Activated naive CD4-positive, alpha-beta T cell treated with anti-CD3 and anti-CD28 coated beads, Interleukin-2, amount 50 U/mL, for 72 hours (primary cell): ENCODE results near the gene LRRC47. TPM values are rescaled to one million over a fixed set of nuclear protein-coding genes. Genes with fewer than 3 reads are reported as not detected.

ENCODE experiments used
- ATAC-seq, 2 donors: fragments of 150-1000 bp; cut with Tn5 transposase; 2 replicates each; pipeline ENCODE4 v1.10.0; 2021; ENCODE audit warnings: mild to moderate bottlenecking in 2 of 2, moderate library complexity in 2 of 2
- DNase-seq, 2 donors: peaks; one replicate each; pipeline ENCODE4 v3.0.0; 2021 to 2022; ENCODE audit warnings: low spot score in 2 of 2
- H3K27ac Mint-ChIP-seq, 2 donors: one replicate each; pipeline ENCODE4 v1.8.0; 2022; ENCODE audit warnings: mild to moderate bottlenecking in 2 of 2, mixed read lengths in 2 of 2
- H3K36me3 Mint-ChIP-seq, 2 donors: one replicate each; pipeline ENCODE4 v1.8.0; 2022; ENCODE audit warnings: mixed read lengths in 2 of 2
- H3K9me3 Mint-ChIP-seq, 2 donors: one replicate each; pipeline ENCODE4 v1.8.0; 2022; ENCODE audit warnings: mixed read lengths in 2 of 2
- total RNA-seq, 2 donors: library from RNA; stranded (reverse); gene quantifications; one replicate each; pipeline ENCODE4 v1.2.3, GENCODE V29; 2022

Gene LRRC47
- total RNA-seq, 2 donors from 2014 or later = 26.8 to 33.9 TPM

GRCh38 chr1:3799976-3800685 is 3.8 kb upstream of the LRRC47 start:
- H3K27ac Mint-ChIP-seq = peak overlapping the region in 1 of 2 donors; percentile 60
- peaks cover 14% of the 10 kb centered on the region in 2 donors for H3K36me3 Mint-ChIP-seq
- DNase-seq (no peak), ATAC-seq (no peak)
- no peaks in the 10 kb centered on the region for H3K9me3 Mint-ChIP-seq

- Mint-ChIP-seq H3K27ac (peak overlapping the region in 1 of 2 donors; percentile 92), H3K9me3 (no peaks in the 10 kb centered on the region), H3K36me3 (peaks cover 14 to 15% of the 10 kb centered on the region in 2 donors)
- DNase-seq (no peak), ATAC-seq (peak in 1 of 2 donors; percentile 17)
Measured at GRCh38 chr1:3795453-3796214, 664 bp downstream of the LRRC47 start.

- Mint-ChIP-seq H3K36me3 (peaks cover 10 to 11% of the 10 kb centered on the region in 2 donors), H3K9me3 (no peaks in the 10 kb centered on the region), H3K27ac (no peak overlapping the region)
- DNase-seq = no peak
- no peak for ATAC-seq
Measured at GRCh38 chr1:3790952-3791351, 5.3 kb downstream of the LRRC47 start.

GRCh38 chr1:3790500-3790923 is 5.8 kb downstream of the LRRC47 start:
- Mint-ChIP-seq H3K9me3 (no peaks in the 10 kb centered on the region), H3K36me3 (peaks cover 9 to 10% of the 10 kb centered on the region in 2 donors), H3K27ac (no peak overlapping the region)
- ATAC-seq (no peak), DNase-seq (no peak)

- H3K36me3 Mint-ChIP-seq = peaks cover 4 to 5% of the 10 kb centered on the region in 2 donors
- no peaks in the 10 kb centered on the region for H3K9me3 Mint-ChIP-seq
- no peak for ATAC-seq
- peak overlapping the region in 1 of 2 donors; percentile 55 for H3K27ac Mint-ChIP-seq
- DNase-seq = no peak
Measured at GRCh38 chr1:3789421-3790300, 6.6 kb downstream of the LRRC47 start.

- H3K9me3 Mint-ChIP-seq = no peaks in the 10 kb centered on the region
- H3K27ac Mint-ChIP-seq = peak overlapping the region; percentile 75 to 89
- ATAC-seq (no peak), DNase-seq (no peak)
- H3K36me3 Mint-ChIP-seq = peaks cover 4 to 5% of the 10 kb centered on the region in 2 donors
Measured at GRCh38 chr1:3788756-3789420, 7.4 kb downstream of the LRRC47 start.

- Mint-ChIP-seq H3K9me3 (no peaks in the 10 kb centered on the region), H3K36me3 (peaks cover 4 to 5% of the 10 kb centered on the region in 2 donors), H3K27ac (peak overlapping the region; percentile 75 to 89)
- DNase-seq = no peak
- peak in 1 of 2 donors; percentile 14 for ATAC-seq
Measured at GRCh38 chr1:3787745-3788605, 8.3 kb downstream of the LRRC47 start.

GRCh38 chr1:3787349-3787715 is 9.0 kb downstream of the LRRC47 start:
- peaks cover 4 to 5% of the 10 kb centered on the region in 2 donors for H3K36me3 Mint-ChIP-seq

GRCh38 chr1:3786468-3787348 is 9.6 kb downstream of the LRRC47 start:
- no peaks in the 10 kb centered on the region for H3K9me3 Mint-ChIP-seq
- no peak for DNase-seq
- H3K27ac Mint-ChIP-seq = peak overlapping the region; percentile 50 to 89
- H3K36me3 Mint-ChIP-seq = peaks cover 4 to 5% of the 10 kb centered on the region in 2 donors
- ATAC-seq = no peak

More at GRCh38 chr1:3787349-3787715, 9.0 kb downstream of the LRRC47 start:
- Mint-ChIP-seq H3K27ac (peak overlapping the region; percentile 75 to 89), H3K9me3 (no peaks in the 10 kb centered on the region)
- peak; percentile 55 to 73 for DNase-seq
- ATAC-seq = peak; percentile 97

- ATAC-seq (no peak), DNase-seq (no peak)
- Mint-ChIP-seq H3K9me3 (no peaks in the 10 kb centered on the region), H3K27ac (no peak overlapping the region), H3K36me3 (peaks cover 4 to 9% of the 10 kb centered on the region in 2 donors)
Measured at GRCh38 chr1:3785456-3786157, 10.7 kb downstream of the LRRC47 start.

GRCh38 chr1:3785045-3785444 is 11.3 kb downstream of the LRRC47 start:
- H3K9me3 Mint-ChIP-seq = no peaks in the 10 kb centered on the region
- no peak overlapping the region for H3K27ac Mint-ChIP-seq
- ATAC-seq (no peak), DNase-seq (no peak)
- H3K36me3 Mint-ChIP-seq = peaks cover 9 to 14% of the 10 kb centered on the region in 2 donors

GRCh38 chr1:3783651-3784474 is 12.4 kb downstream of the LRRC47 start:
- ATAC-seq (no peak), DNase-seq (no peak)
- Mint-ChIP-seq H3K36me3 (peaks cover 10 to 16% of the 10 kb centered on the region in 2 donors), H3K27ac (no peak overlapping the region), H3K9me3 (no peaks in the 10 kb centered on the region)

- H3K9me3 Mint-ChIP-seq = no peaks in the 10 kb centered on the region
- peaks cover 6 to 12% of the 10 kb centered on the region in 2 donors for H3K36me3 Mint-ChIP-seq
- ATAC-seq (no peak), DNase-seq (no peak)
- no peak overlapping the region for H3K27ac Mint-ChIP-seq
Measured at GRCh38 chr1:3780901-3781300, 15.4 kb downstream of the LRRC47 start.
